HG03175 (cell line): ENCODE results near the gene NPY4R.
"Not testable (repeated sequence)": the region's sequence is repeated elsewhere in the genome, so short reads cannot be mapped to it uniquely, and the experiment has no call there.

Source experiments
- ATAC-seq: cut with Tn5 transposase; IDR thresholded peaks from one replicate; pipeline ENCODE4 v1.9.1; 2021; ENCODE audit warnings: mild to moderate bottlenecking, moderate library complexity; ENCODE audit not compliant: unreplicated experiment

Gene NPY4R

GRCh38 chr10:46465765-46466164, at the start of gene NPY4R:
TSS of gene NPY4R (minus strand) at chr10:46465958. CDS start at chr10:46462635, 3,323 bp downstream.
- not testable (repeated sequence) for ATAC-seq

- no peak for ATAC-seq
These were observed 49.6 kb upstream of the NPY4R start for GRCh38 chr10:46515366-46515765.

- no peak for ATAC-seq
These were observed 49.1 kb upstream of the NPY4R start for GRCh38 chr10:46514899-46515298.

GRCh38 chr10:46514431-46514861, 48.7 kb upstream of the NPY4R start:
- no peak for ATAC-seq

- not testable (repeated sequence) for ATAC-seq
These were observed 47.6 kb upstream of the NPY4R start for GRCh38 chr10:46513333-46513732.

GRCh38 chr10:46512725-46513124, 47.0 kb upstream of the NPY4R start:
- ATAC-seq = not testable (repeated sequence)

GRCh38 chr10:46512002-46512401, 46.2 kb upstream of the NPY4R start:
- not testable (repeated sequence) for ATAC-seq

GRCh38 chr10:46499990-46500389, 34.2 kb upstream of the NPY4R start:
- not testable (repeated sequence) for ATAC-seq

- not testable (repeated sequence) for ATAC-seq
These were observed 33.4 kb upstream of the NPY4R start for GRCh38 chr10:46498985-46499703.

GRCh38 chr10:46497878-46498277, 32.1 kb upstream of the NPY4R start:
- ATAC-seq = not testable (repeated sequence)

GRCh38 chr10:46497401-46497800, 31.6 kb upstream of the NPY4R start:
- not testable (repeated sequence) for ATAC-seq

- ATAC-seq = not testable (repeated sequence)
These were observed 25.8 kb upstream of the NPY4R start for GRCh38 chr10:46491364-46492114.

- not testable (repeated sequence) for ATAC-seq
These were observed 24.5 kb upstream of the NPY4R start for GRCh38 chr10:46490285-46490684.

- ATAC-seq = not testable (repeated sequence)
These were observed 20.7 kb upstream of the NPY4R start for GRCh38 chr10:46486459-46486858.

- ATAC-seq = not testable (repeated sequence)
These were observed 9.1 kb upstream of the NPY4R start for GRCh38 chr10:46474746-46475320.

- ATAC-seq = not testable (repeated sequence)
These were observed 8.0 kb upstream of the NPY4R start for GRCh38 chr10:46473758-46474157.

- ATAC-seq = not testable (repeated sequence)
These were observed 4.4 kb upstream of the NPY4R start for GRCh38 chr10:46470134-46470533.

GRCh38 chr10:46468119-46468809, 2.5 kb upstream of the NPY4R start:
- not testable (repeated sequence) for ATAC-seq

- not testable (repeated sequence) for ATAC-seq
These were observed 2.1 kb downstream of the NPY4R start for GRCh38 chr10:46463608-46464007.

- not testable (repeated sequence) for ATAC-seq
These were observed 3.5 kb downstream of the NPY4R start for GRCh38 chr10:46462276-46462675.

GRCh38 chr10:46459579-46459978, 6.2 kb downstream of the NPY4R start:
- ATAC-seq = not testable (repeated sequence)
